KBM-7 (cell line): ENCODE results near the gene FBXL19.

Experiments used
- DNase-seq: peaks from one replicate; pipeline ENCODE4 v3.0.0-alpha.2; 2015
- in situ Hi-C: fragments of 300-500 bp; cut with MboI; formaldehyde crosslinking; loops from 2 replicates; pipeline ENCODE4 v1.14.3; 2020; ENCODE audit warnings: low sequenced_read_pairs, low pct_unique_long_range_greater_than_20kb, mixed read lengths

The FBXL19 gene

DNA sequence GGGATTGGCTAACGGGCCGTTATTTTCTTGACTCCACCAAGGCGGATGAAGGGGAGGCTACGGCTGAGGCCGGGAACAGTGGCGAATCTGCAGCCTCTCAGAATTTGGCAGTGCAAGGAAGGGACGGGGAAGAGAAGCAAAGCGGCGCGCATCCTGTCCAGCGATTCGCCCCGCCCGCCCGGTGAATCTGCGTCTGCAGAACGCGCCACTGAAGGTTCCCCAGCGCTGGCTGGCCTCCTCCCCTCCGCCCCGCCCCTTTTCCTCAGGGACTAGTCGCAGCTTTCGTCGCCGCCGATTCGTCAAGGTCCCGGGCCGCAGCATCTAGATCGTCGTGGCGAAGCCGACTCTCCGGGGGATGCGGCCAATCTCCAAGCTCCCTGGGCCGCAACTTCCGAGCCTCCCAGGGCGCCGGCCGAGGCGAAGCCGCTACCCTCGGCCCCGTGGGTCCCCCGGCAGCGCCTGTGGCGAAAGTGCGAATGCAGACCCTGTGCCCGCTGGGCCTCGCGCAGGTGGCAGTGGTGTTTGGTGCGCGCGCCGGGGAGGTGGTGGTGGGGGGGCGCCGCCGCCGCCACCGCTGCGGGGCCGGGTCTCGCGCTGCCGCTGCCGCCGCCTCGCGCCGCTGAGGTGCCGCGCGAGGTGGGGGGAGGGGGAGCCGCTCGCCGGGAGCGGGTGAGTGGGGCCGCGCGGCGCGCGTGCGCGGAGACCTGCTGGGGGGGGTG, 34.2 kb downstream of the FBXL19 start, which contains the start of gene SETD1A:
SETD1A (plus strand) TSS at position 299 of the 719 bp plus-strand sequence. CDS start 978 bp downstream, outside the sequence.
- DNase-seq: peak; percentile 95
- in situ Hi-C loops: no loop called here

DNA sequence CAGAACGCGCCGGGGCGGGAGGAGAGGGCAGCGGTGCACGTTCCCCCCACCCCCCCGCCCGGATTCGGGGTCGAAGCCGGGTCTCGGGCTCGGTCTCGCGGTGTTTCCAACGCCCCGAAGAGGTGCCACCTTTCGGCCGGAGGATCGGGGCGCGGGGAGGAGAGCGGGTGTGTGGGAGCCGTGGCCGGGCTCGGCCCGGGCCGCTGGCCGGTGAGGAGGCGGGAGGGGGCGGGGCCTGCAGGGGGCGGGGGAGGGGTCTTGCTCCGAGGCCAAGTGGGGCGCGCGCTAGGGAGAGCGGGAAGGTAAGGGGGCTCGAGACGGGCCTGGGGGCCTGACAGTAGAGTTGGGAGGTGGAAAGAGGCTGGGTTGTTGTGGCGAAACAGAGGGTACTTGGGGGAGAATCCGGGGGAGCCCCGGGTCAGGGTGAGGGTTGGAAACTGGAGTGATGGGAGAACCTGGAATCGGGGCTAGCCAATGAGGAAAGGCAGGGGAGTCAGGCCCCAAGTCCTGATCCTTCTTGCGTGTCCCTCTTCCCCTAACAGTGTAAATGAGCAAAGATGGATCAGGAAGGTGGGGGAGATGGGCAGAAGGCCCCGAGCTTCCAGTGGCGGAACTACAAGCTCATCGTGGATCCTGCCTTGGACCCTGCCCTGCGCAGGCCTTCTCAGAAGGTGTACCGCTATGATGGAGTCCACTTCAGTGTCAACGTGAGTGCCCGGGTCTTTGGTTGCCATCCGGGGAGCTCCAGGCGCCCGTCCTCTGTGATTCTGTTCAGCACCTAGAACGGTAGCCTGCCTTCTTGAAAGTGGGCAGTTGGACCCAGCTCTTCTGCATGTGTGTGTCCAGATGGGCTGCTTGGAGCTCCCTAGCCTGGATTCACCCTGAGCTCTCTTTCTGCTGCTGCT, 35.1 kb downstream of the FBXL19 start:
- DNase-seq: no peak
- in situ Hi-C loops: no loop called here

DNA sequence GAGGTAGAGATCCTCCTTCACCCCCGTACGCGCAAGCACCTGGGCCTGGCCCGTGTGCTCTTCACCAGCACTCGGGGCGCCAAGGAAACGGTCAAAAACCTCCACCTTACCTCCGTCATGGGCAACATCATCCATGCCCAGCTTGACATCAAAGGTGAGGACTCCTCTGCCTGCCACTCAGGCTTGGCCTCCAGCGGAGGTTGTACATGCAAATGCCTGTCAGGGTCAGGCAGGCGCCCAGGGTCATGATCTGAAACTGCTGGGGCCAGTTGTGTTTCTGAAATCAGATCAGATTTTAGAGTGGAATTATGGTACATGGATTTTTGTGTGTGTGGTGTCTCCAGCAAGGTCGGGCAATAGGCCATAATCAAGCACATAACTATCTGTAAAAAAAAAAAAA, 38.0 kb downstream of the FBXL19 start:
- in situ Hi-C loops: no loop called here
- DNase-seq: no peak

DNA sequence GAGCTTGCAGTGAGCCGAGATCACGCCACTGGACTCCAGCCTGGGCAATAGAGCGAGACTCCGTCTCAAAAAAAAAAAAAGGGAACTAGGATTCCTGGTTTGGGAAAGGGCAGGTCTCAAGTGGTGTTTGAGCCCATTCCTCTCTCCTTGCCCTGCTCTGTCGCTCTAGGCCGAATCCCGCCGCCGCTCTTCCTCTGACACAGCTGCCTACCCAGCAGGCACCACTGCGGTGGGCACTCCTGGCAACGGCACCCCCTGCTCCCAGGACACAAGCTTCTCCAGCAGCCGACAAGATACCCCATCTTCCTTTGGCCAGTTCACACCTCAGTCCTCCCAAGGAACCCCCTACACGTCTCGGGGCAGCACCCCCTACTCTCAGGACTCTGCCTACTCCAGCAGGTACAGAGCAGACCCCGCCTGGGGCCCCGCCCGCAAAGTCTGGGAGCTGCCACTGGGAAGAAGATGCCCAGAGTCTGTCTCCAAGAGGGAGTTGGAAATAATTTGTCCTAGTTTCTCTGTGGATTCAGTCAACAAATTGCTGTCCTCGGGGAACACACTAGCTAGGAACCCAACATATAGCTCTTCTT, 40.6 kb downstream of the FBXL19 start:
- in situ Hi-C loops: no loop called here
- no peak for DNase-seq

DNA sequence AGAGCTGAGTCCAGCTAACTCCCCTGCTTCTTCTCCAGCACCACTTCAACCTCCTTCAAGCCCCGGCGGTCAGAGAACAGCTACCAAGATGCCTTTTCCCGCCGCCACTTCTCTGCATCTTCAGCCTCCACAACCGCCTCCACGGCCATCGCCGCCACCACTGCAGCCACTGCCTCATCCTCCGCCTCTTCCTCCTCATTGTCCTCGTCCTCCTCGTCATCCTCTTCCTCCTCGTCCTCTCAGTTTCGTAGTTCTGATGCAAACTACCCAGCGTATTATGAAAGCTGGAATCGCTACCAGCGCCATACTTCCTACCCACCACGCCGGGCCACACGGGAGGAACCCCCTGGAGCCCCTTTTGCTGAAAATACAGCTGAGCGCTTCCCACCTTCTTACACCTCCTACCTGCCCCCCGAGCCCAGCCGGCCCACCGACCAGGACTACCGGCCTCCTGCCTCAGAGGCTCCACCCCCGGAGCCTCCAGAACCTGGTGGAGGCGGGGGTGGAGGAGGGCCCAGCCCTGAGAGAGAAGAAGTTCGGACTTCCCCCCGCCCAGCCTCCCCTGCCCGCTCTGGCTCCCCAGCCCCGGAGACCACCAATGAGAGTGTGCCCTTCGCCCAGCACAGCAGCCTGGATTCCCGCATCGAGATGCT, 41.3 kb downstream of the FBXL19 start:
- in situ Hi-C loops: no loop called here
- no peak for DNase-seq

DNA sequence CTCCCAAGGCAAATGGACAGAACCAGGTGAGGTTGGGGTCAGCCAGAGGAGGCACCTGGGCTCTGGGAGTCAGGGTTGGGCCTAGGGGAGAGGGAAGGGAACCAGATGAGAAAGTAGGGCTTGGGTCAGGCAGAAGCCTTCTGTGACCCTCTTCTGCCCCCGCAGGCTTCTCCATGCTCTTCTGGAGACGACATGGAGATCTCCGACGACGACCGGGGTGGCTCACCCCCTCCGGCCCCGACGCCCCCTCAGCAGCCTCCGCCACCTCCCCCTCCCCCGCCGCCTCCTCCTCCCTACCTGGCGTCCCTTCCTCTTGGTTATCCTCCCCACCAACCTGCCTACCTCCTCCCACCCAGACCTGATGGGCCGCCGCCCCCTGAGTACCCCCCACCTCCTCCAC, 42.1 kb downstream of the FBXL19 start:
- in situ Hi-C loops: no loop called here

DNA sequence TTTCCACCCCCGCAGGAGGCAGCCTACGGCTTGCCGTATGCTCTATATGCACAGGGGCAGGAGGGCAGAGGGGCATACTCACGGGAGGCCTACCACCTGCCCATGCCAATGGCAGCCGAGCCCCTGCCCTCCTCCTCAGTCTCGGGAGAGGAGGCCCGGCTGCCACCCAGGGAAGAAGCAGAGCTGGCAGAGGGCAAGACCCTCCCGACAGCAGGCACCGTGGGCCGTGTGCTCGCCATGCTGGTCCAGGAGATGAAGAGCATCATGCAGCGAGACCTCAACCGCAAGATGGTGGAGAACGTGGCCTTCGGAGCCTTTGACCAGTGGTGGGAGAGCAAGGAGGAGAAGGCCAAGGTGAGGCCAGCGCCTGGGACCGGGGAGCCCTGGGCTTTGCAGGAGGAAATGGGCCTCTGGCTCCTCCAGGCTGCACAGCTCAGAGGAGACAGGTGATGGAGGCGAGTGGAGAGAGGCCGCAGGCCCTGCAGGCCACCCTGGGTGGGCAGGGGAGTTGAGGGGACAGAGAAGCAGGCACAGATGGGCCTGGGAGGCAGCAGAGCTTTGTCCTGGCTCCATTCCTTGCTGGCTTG, 42.8 kb downstream of the FBXL19 start:
- DNase-seq: no peak
- in situ Hi-C loops: no loop called here

More for the DNA sequence above, 42.1 kb downstream of the FBXL19 start:
- no peak for DNase-seq

DNA sequence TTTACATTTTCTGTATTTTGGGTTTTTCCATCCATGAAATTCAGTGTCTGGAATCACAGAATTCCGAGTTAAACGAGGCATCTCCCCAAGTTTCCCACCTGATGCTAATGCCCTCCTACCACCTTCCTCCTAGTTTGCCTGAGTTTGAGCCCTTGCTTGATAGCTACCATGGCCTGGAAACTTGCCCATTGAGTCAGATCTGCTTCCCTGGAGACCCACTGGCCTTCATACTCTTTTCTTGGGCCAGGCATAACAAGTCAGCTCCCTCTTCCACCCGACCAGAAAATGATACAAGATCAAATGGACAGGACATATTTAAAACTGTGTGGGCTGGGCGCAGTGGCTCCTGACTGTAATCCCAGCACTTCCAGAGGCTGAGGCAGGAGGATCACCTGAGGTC, 44.4 kb downstream of the FBXL19 start:
- in situ Hi-C loops: no loop called here
- no peak for DNase-seq

DNA sequence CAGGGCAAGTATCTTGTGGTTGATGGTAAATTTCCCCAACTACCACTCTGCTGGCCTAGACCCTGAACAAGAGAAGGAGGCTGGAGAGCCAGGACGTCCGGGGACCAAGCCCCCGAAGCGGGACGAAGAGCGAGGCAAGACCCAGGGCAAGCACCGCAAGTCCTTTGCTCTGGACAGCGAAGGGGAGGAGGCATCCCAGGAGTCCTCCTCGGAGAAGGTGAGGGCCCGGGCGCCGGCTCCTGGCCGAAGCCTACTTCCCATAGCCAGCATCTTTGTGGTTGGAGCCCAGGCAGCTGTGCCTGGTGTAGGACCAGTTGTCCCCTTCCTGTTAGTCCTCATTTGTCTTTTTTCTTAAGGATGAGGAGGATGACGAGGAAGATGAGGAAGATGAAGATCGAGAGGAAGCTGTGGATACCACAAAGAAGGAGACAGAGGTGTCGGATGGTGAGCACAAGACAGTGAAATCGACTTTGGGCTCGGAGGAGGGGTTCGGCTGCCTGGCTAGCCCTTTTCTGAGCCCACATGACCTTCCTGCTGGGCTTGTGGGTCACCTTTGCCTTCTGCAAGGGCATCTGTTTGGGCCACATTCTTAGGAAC, 46.0 kb downstream of the FBXL19 start:
- in situ Hi-C loops: no loop called here
- no peak for DNase-seq

DNA sequence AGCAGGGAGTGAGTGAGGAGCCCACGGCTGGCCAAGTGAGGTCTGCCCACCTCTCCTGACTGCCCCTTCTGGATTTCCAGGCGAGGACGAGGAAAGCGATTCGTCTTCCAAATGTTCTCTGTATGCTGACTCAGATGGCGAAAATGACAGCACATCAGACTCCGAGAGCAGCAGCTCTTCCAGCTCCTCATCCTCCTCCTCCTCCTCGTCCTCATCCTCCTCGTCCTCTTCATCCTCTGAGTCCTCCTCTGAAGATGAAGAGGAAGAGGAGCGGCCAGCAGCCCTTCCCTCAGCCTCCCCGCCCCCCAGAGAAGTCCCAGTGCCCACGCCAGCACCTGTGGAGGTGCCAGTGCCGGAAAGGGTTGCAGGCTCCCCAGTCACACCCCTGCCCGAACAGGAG, 47.9 kb downstream of the FBXL19 start:
- DNase-seq: no peak
- in situ Hi-C loops: no loop called here

DNA sequence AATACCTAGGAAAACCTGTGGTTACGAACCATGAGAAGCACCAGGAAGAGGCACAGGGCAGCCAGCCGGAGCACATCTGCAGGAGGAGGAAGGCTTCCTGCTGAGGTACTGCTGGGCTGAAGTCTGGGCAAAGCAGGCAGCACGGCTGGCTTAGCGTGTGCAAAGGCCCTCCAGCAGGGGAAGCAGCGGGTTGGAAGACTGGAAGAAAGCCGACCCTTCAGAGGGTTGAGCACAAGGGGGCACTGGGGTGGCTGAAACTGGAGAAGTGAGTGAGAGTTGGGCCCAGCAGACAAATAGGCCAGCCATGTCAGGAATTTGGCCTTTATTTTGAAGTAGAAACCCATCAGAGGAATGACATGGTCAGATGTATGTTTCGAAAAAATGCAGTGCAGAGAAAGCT, 49.5 kb downstream of the FBXL19 start:
- in situ Hi-C loops: no loop called here
- peak; percentile 24 for DNase-seq

DNA sequence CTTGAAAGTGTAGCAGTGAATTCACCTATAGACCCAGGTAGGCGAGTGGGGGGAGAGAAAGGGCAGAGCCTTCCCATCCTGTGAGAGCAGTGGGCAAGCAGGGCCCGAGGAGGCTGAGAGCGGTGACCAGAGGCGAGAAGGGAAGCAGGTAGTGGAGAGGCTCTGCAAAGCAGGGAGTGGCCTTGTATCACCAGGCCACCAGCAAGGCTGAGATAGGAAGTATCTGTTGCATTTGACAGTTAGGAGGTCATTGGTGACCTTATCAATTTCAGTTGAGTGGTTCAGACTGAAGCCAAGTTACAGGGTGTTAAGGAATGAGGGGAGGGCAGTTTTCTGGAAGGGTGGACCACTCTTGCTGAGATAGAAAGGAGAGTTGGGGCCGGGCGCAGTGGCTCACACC, 51.0 kb downstream of the FBXL19 start:
- in situ Hi-C loops: no loop called here
- DNase-seq: no peak

DNA sequence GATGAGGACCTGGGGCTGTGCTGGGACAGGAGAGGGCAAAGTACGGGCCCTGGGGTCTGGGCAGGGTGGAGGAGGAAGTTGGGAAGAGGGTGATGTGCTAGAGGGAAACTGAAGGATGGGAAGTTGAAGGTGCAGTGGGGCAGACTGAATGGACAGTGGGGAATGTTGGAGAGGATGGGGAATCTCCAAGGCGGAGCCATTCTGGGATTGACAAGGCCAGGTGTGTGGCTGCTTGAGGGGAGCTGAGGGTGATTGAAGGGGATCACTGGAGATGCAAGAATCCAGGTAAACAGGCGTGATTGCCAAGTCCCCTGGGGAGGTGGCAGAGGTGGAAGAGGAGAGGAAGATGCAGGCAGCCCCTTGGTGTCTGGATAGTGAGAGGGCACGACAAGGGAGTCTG, 53.1 kb downstream of the FBXL19 start:
- in situ Hi-C loops: no loop called here
- DNase-seq: no peak

DNA sequence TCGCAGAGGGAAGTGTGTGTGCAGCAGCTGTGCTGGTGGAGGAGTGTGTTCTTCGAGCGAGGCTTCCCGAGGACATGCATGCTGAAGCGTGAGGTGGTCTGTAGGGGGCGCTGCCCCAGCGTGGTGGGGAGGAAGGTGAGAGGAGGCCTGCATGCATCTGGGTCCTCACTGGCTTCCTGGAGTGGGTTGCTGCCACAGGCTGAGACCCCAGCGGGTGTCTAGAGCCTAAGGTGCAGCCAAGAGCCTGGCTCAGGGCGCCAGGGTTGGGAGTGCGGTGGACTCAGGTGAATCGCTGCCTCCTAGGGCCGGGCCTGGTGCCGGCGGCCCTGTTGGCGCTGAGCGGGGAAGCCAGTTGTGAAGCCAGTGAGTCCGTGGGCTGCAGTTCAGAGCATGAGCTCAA, 54.1 kb downstream of the FBXL19 start:
- in situ Hi-C loops: no loop called here
- DNase-seq: peak; percentile 37

DNA sequence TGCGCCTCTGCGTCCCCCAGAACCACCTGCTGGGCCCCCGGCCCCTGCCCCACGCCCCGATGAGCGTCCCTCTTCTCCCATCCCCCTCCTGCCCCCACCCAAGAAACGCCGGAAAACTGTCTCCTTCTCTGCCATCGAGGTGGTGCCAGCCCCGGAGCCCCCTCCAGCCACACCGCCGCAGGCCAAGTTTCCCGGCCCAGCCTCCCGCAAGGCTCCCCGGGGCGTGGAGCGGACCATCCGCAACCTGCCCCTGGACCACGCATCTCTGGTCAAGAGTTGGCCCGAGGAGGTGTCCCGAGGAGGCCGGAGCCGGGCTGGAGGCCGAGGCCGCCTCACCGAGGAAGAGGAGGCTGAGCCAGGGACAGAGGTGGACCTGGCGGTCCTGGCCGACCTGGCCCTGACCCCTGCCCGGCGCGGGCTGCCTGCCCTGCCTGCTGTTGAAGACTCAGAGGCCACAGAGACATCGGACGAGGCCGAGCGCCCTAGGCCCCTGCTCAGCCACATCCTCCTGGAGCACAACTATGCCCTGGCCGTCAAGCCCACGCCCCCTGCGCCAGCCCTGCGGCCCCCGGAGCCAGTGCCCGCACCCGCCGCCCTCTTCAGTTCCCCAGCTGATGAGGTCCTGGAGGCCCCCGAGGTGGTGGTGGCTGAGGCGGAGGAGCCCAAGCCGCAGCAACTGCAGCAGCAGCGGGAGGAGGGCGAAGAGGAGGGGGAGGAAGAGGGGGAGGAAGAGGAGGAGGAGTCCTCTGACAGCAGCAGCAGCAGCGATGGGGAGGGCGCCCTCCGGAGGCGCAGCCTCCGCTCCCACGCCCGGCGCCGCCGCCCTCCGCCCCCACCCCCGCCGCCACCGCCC, 56.0 kb downstream of the FBXL19 start:
- no peak for DNase-seq
- in situ Hi-C loops: no loop called here

DNA sequence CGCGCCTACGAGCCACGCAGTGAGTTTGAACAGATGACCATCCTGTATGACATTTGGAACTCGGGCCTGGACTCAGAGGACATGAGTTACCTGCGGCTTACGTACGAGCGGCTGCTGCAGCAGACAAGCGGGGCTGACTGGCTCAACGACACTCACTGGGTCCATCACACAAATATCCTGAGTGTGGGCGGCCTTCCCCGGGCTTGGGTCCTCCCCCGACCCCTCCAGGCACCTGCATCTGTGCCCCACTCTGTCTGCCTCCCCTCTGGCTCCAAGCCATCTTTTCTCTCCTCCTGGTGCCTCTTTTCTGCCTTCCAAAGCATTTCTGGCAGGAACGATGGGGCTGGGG, 56.6 kb downstream of the FBXL19 start:
- in situ Hi-C loops: no loop called here
- DNase-seq: no peak

DNA sequence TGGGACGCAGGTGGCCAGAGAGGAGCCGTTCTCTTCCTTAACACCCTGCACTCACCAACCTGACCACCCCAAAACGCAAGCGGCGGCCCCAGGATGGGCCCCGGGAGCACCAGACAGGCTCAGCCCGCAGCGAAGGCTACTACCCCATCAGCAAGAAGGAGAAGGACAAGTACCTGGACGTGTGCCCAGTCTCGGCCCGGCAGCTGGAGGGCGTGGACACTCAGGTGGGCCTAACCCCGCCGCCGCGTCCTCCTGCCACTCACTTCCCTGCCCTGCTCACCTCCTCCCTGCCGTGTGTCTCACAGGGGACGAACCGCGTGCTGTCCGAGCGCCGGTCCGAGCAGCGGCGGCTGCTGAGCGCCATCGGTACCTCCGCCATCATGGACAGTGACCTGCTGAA, 57.1 kb downstream of the FBXL19 start:
- DNase-seq: no peak
- in situ Hi-C loops: no loop called here

DNA sequence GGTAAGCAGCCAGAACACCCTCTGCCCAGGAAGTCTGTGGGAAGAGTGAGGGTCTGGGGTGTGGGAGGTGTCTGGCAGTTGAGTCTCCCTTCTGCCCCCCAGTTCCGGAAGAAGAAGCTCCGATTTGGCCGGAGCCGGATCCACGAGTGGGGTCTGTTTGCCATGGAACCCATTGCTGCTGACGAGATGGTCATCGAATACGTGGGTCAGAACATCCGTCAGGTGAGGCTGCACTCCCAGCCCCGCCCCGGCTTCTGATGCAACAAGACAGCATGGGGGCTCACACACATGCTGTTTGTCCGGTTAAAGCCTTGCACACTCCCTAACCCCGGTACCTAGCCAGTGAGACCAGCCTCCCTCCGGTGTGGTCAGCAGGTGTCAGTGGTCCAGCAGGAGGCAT, 57.6 kb downstream of the FBXL19 start:
- in situ Hi-C loops: no loop called here
- no peak for DNase-seq
